ENCODE measurements around the gene LTBP4. TPM values are rescaled to one million over a fixed set of nuclear protein-coding genes. Genes with fewer than 3 reads are reported as not detected.

Gene LTBP4
- total and polyA plus RNA-seq, 10 donors: 26.5 to 197 (median 148) TPM

DNA sequence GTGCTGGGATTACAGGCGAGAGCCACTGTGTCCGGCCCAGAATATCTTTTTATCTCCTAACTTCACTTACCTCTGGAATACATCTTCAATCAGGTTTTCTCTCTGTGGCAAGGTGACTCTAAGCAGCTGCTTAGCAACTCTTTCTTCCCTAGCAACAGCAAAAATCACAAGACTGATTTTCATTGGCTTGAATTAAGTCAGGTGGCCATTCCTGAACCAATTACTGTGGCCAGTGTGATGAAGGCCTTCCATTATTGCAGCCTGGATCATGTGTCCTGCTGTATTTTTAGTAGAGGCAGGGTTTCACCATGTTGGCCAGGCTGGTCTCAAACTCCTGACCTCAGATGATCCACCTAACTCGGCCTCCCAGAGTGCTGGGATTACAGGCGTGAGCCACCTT lies 9.0 kb upstream of the LTBP4 start:
- WGBS, 5 donors: 88 to 92% (median 90%) methylated on average over 4 of the region's 4 CpGs
- TF ChIP-seq, protein P1, sequence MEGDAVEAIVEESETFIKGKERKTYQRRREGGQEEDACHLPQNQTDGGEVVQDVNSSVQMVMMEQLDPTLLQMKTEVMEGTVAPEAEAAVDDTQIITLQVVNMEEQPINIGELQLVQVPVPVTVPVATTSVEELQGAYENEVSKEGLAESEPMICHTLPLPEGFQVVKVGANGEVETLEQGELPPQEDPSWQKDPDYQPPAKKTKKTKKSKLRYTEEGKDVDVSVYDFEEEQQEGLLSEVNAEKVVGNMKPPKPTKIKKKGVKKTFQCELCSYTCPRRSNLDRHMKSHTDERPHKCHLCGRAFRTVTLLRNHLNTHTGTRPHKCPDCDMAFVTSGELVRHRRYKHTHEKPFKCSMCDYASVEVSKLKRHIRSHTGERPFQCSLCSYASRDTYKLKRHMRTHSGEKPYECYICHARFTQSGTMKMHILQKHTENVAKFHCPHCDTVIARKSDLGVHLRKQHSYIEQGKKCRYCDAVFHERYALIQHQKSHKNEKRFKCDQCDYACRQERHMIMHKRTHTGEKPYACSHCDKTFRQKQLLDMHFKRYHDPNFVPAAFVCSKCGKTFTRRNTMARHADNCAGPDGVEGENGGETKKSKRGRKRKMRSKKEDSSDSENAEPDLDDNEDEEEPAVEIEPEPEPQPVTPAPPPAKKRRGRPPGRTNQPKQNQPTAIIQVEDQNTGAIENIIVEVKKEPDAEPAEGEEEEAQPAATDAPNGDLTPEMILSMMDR (IDR thresholded peaks at IDR 0.05 in 8 of 11, conservative IDR thresholded peaks at IDR 0.05 in 3 of 11): no peak
- no peak for TF ChIP-seq POLR2AphosphoS5 (IDR thresholded peaks at IDR 0.05)
- no peak for TF ChIP-seq POLR2A (IDR thresholded peaks at IDR 0.05)
- no peak for DNase-seq
- H3K27me3 ChIP-seq (replicated peaks in 1 of 7): peaks cover 0 to 30% (median 13%) of the 10 kb centered on the region in 7 donors
- H3K36me3 ChIP-seq: peaks cover 0 to 45% (median 26%) of the 10 kb centered on the region in 6 donors
- peaks cover 0 to 6% (median 0%) of the 10 kb centered on the region in 8 donors for H3K9me3 ChIP-seq
- H3K4me1 ChIP-seq: peaks cover 6 to 14% (median 7%) of the 10 kb centered on the region in 6 donors
- intact Hi-C loops (cut with DNase I; ENCODE audit: low total_unique reads): loop anchor here (10.0 kb wide), 1 partner anchor 57 kb away; no protein-coding TSS in a partner anchor
- no peak overlapping the region for H3K27ac ChIP-seq
- no peak overlapping the region for H3K4me3 ChIP-seq

DNA sequence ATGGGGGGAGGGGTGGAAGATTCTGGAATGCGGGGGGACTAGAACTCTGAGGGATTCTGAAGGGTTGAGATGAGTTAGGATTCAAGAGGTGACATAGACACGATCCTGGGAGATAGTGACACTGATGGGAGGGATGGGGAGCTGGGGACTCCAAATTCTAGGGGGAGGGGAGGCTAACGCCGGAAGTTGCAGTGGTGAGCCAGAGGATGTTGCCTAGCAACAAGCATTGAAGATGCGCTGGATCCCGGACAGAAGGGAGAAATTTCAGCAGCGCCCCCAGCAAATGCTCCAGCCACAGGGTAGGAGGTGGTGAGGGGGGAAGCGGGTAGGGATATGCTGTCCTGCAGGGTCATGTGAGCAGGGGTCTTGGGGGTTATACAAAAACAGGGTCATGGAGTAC lies 6.9 kb upstream of the LTBP4 start:
- H3K27ac ChIP-seq: no peak overlapping the region
- H3K36me3 ChIP-seq: peaks cover 0 to 24% (median 13%) of the 10 kb centered on the region in 6 donors
- no peak overlapping the region for H3K4me3 ChIP-seq
- peaks cover 0 to 6% (median 0%) of the 10 kb centered on the region in 8 donors for H3K9me3 ChIP-seq
- no peak for DNase-seq
- TF ChIP-seq POLR2AphosphoS5 (IDR thresholded peaks at IDR 0.05) (no peak), POLR2A (IDR thresholded peaks at IDR 0.05) (no peak)
- TF ChIP-seq, protein P1 (IDR thresholded peaks at IDR 0.05 in 8 of 11, conservative IDR thresholded peaks at IDR 0.05 in 3 of 11): no peak
- peaks cover 0 to 50% (median 33%) of the 10 kb centered on the region in 7 donors for H3K27me3 ChIP-seq (replicated peaks in 1 of 7)
- WGBS, 5 donors: 40 to 46% (median 42%) methylated on average over 8 of the region's 8 CpGs
- intact Hi-C loops (cut with DNase I; ENCODE audit: low total_unique reads): loop anchor here (10.0 kb wide), 1 partner anchor 59 kb away; no protein-coding TSS in a partner anchor
- H3K4me1 ChIP-seq: peaks cover 12 to 35% (median 28%) of the 10 kb centered on the region in 6 donors

DNA sequence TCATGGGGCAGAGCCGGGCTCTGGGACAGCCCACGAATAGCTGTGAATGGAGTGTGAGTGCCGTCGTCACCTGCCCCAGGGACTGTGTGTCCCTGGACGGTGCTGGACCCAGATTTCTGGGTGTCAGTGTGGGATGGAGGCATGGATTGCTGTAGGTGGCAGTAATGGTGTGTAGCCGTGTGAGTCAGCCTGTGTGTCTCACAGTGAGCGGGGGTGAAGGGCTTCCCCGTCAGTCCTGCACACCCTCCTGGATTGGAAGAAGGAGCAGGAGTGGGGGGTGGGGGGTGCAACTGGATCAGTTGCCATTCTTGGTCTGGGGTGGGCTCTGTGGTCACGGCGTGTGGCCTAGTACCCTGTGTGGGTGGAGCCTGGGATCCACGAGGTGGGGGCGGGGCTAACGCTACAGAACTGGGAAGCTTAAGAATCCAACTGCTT lies 6.5 kb upstream of the LTBP4 start:
- Histone ChIP-seq H3K9me3 (peaks cover 0 to 6% (median 0%) of the 10 kb centered on the region in 8 donors), H3K36me3 (peaks cover 0 to 20% (median 12%) of the 10 kb centered on the region in 6 donors), H3K27ac (no peak overlapping the region), H3K27me3 (replicated peaks in 1 of 7) (peaks cover 0 to 55% (median 38%) of the 10 kb centered on the region in 7 donors), H3K4me3 (no peak overlapping the region), H3K4me1 (peaks cover 16 to 39% (median 32%) of the 10 kb centered on the region in 6 donors)
- 36 to 50% (median 44%) methylated on average over 13 of the region's 13 CpGs for WGBS, 5 donors
- no peak for DNase-seq
- intact Hi-C loops (cut with DNase I; ENCODE audit: low total_unique reads): loop anchor here (10.0 kb wide), 1 partner anchor 60 kb away; no protein-coding TSS in a partner anchor
- TF ChIP-seq, protein P1 (IDR thresholded peaks at IDR 0.05 in 8 of 11, conservative IDR thresholded peaks at IDR 0.05 in 3 of 11): no peak

DNA sequence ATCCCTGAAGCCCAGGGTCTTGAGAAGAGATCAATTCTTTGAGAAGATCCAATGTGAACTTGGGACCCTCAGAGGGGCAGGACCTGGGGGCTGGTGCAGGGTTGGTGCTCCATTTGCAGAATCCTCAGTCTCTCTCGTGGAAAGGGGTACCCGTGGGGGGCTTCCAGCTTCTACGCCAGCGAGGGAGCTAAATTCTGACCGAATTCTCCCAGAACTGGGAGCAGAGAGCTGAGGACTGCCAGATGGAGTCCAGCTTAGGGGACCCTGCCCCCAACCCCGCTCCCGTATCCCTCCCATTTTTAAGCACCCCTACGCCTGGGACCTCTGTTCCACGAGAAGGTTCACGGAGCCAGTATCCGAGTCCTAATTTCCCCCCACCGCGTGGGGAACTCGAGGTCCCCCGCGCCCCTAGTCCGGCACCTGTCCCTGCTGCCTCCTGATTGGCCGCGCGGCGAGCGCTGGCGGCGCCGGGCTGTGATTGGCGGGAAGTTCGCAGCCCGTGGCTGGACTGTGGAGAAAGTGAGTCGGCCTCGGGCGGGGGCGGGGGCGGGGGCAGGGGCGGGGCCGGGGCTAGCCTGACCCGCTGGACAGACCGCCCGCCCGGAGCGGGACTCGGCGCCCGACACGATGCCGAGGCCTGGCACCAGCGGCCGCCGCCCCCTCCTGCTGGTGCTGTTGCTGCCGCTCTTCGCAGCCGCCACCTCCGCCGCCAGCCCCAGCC lies 4.4 kb upstream of the LTBP4 start:
- Histone ChIP-seq H3K9me3 (peaks cover 0 to 6% (median 0%) of the 10 kb centered on the region in 8 donors), H3K4me3 (peak overlapping the region in 4 of 8 donors; percentile 15 to 60 (median 24)), H3K4me1 (peaks cover 32 to 59% (median 51%) of the 10 kb centered on the region in 6 donors), H3K36me3 (no peaks in the 10 kb centered on the region), H3K27ac (no peak overlapping the region), H3K27me3 (replicated peaks in 1 of 7) (peaks cover 0 to 76% (median 52%) of the 10 kb centered on the region in 7 donors)
- 8 to 16% (median 10%) methylated on average over 26 to 53 of the region's 53 CpGs for WGBS, 5 donors
- TF ChIP-seq POLR2AphosphoS5 (IDR thresholded peaks at IDR 0.05) (no peak), POLR2A (IDR thresholded peaks at IDR 0.05) (no peak)
- TF ChIP-seq, protein P1 (IDR thresholded peaks at IDR 0.05 in 8 of 11, conservative IDR thresholded peaks at IDR 0.05 in 3 of 11): no peak
- intact Hi-C loops (cut with DNase I; ENCODE audit: low total_unique reads): loop anchor here (10.0 kb wide), 1 partner anchor 62 kb away; no protein-coding TSS in a partner anchor
- DNase-seq: no peak

Measured in spleen (tissue), 11 donors.